IMR-90 (cell line): ENCODE data around the gene PIP5K1A. TPM values are rescaled to one million over a fixed set of nuclear protein-coding genes. Genes with fewer than 3 reads are reported as not detected.

Source experiments
- ATAC-seq: fragments of 200-7000 bp; cut with Tn5 transposase; 2 replicates; pipeline ENCODE4 v1.9.1; 2020; ENCODE audit warnings: low read depth, mild to moderate bottlenecking, moderate library complexity
- BruUV-seq: library from RNA; stranded (reverse); fragments of 400-500 nt; replicated peaks from 2 replicates; lab custom pipeline; 2021; lab: Mats Ljungman, UMichigan
- CTCF ChIA-PET: fragments of 300-600 bp; formaldehyde crosslinking; extraction: SDS; loops from one replicate; lab custom pipeline; 2021; ENCODE audit warnings: antibody characterized with exemption; lab: Yijun Ruan, JAX
- POLR2A ChIA-PET: fragments of 300-600 bp; sonication (Branson Sonifier 250); formaldehyde crosslinking; loops from one replicate; lab custom pipeline; 2022; ENCODE audit warnings: antibody characterized with exemption; ENCODE audit not compliant: unreplicated experiment; lab: Charles Lee
- DNase-seq: peaks from one replicate; pipeline ENCODE4 v3.0.0; 2013
- H2AFZ ChIP-seq: replicated peaks from 2 replicates; pipeline ENCODE3; 2013; ENCODE audit warnings: low read length, mild to moderate bottlenecking; ENCODE audit not compliant: poor library complexity
- H2AK5ac ChIP-seq: 2 replicates; pipeline ENCODE4 v1.6.1; 2013; ENCODE audit warnings: low read depth, low read length, inconsistent platforms
- H2AK9ac ChIP-seq: replicated peaks from 2 replicates; pipeline ENCODE3; 2013; ENCODE audit warnings: mild to moderate bottlenecking, low read depth, low read length, moderate library complexity; ENCODE audit not compliant: poor library complexity
- H2BK120ac ChIP-seq: 2 replicates; pipeline ENCODE4 v1.6.1; 2013; ENCODE audit warnings: low read depth, low read length, inconsistent platforms
- H2BK15ac ChIP-seq: 3 replicates; pipeline ENCODE4 v1.6.1; 2013; ENCODE audit warnings: low read depth, low read length, inconsistent platforms
- H2BK20ac ChIP-seq: 2 replicates; pipeline ENCODE4 v1.6.1; 2013; ENCODE audit warnings: low read depth, mild to moderate bottlenecking, inconsistent platforms, low read length, moderate library complexity
- H2BK5ac ChIP-seq: 2 replicates; pipeline ENCODE4 v1.6.1; 2013; ENCODE audit warnings: mild to moderate bottlenecking, low read depth, low read length, inconsistent platforms; ENCODE audit not compliant: poor library complexity, severe bottlenecking
- H3K14ac ChIP-seq: replicated peaks from 2 replicates; pipeline ENCODE4 v1.6.1; 2013; ENCODE audit warnings: low read depth, low read length, inconsistent platforms
- H3K18ac ChIP-seq: 2 replicates; pipeline ENCODE4 v1.6.1; 2013; ENCODE audit warnings: low read depth, low read length, control low read depth
- H3K23ac ChIP-seq: 2 replicates; pipeline ENCODE4 v1.6.1; 2013; ENCODE audit warnings: low read depth, low read length, inconsistent platforms
- H3K27ac ChIP-seq: 2 replicates; pipeline ENCODE4 v1.5.1; 2013; ENCODE audit warnings: mild to moderate bottlenecking, control low read depth, low read length; ENCODE audit not compliant: insufficient read depth
- H3K27me3 ChIP-seq: 2 replicates; pipeline ENCODE4 v1.6.1; 2013; ENCODE audit warnings: low read length; ENCODE audit not compliant: control insufficient read depth, insufficient read depth
- H3K36me3 ChIP-seq: 2 replicates; pipeline ENCODE4 v1.6.1; 2013; ENCODE audit warnings: low read length, mixed read lengths; ENCODE audit not compliant: control insufficient read depth, insufficient read depth
- H3K4ac ChIP-seq: 2 replicates; pipeline ENCODE4 v1.6.1; 2013; ENCODE audit warnings: low read depth, low read length, inconsistent platforms
- H3K4me1 ChIP-seq: 2 replicates; pipeline ENCODE4 v1.6.1; 2013; ENCODE audit warnings: low read length, mixed read lengths; ENCODE audit not compliant: control insufficient read depth, insufficient read depth
- H3K4me2 ChIP-seq: 2 replicates; pipeline ENCODE4 v1.6.1; 2013; ENCODE audit warnings: low read depth, mild to moderate bottlenecking, control low read depth, low read length, moderate library complexity
- H3K4me3 ChIP-seq: 2 replicates; pipeline ENCODE4 v1.5.1; 2013; ENCODE audit warnings: low read depth, mild to moderate bottlenecking, control low read depth, low read length, moderate library complexity; ENCODE audit not compliant: insufficient read depth
- H3K56ac ChIP-seq: 2 replicates; pipeline ENCODE4 v1.6.1; 2013; ENCODE audit warnings: low read length, inconsistent platforms; ENCODE audit not compliant: insufficient read depth; ENCODE audit errors: extremely low read depth
- H3K79me1 ChIP-seq, 2 experiments: 2 replicates each; pipeline ENCODE4 v1.6.1; 2013; ENCODE audit warnings: low read length in 2 of 2, inconsistent platforms in 1 of 2, low read depth in 1 of 2
- H3K9ac ChIP-seq: 2 replicates; pipeline ENCODE4 v1.6.1; 2013; ENCODE audit warnings: low read depth, low read length, control low read depth
- H3K9me1 ChIP-seq: 2 replicates; pipeline ENCODE4 v1.6.1; 2013; ENCODE audit warnings: low read length, inconsistent platforms; ENCODE audit not compliant: insufficient read depth
- H3K9me3 ChIP-seq: 2 replicates; pipeline ENCODE4 v1.6.1; 2013; ENCODE audit warnings: low read length; ENCODE audit not compliant: control insufficient read depth, insufficient read depth
- H4K20me1 ChIP-seq: 2 replicates; pipeline ENCODE4 v1.6.1; 2013; ENCODE audit warnings: low read length, inconsistent platforms; ENCODE audit not compliant: insufficient read depth
- H4K5ac ChIP-seq: 2 replicates; pipeline ENCODE4 v1.6.1; 2013; ENCODE audit warnings: mild to moderate bottlenecking, low read depth, low read length, control low read depth
- H4K8ac ChIP-seq, 2 experiments: 2 replicates each; pipeline ENCODE4 v1.6.1; 2013; ENCODE audit warnings: low read depth in 2 of 2, low read length in 2 of 2, control low read depth in 1 of 2, inconsistent platforms in 1 of 2
- H4K91ac ChIP-seq: 2 replicates; pipeline ENCODE4 v1.6.1; 2013; ENCODE audit warnings: low read depth, low read length, inconsistent platforms; ENCODE audit not compliant: insufficient read depth
- BHLHE40 ChIP-seq: fragments of 150-350 bp; IDR thresholded peaks from 2 replicates; pipeline ENCODE4 v1.6.1; 2016; ENCODE audit warnings: mild to moderate bottlenecking, low read depth, low read length
- CEBPB ChIP-seq: IDR thresholded peaks from 2 replicates; pipeline ENCODE4 v1.6.1; 2012; ENCODE audit warnings: low read depth, low read length, improper control_type of control experiment
- CHD1 ChIP-seq: IDR thresholded peaks from 2 replicates; pipeline ENCODE4 v1.6.1; 2012; ENCODE audit warnings: low read depth, low read length, improper control_type of control experiment
- MAFK ChIP-seq: IDR thresholded peaks from 2 replicates; pipeline ENCODE4 v1.6.1; 2012; ENCODE audit warnings: low read depth, low read length, improper control_type of control experiment
- MXI1 ChIP-seq: IDR thresholded peaks from 2 replicates; pipeline ENCODE4 v1.6.1; 2012; ENCODE audit warnings: low read depth, mild to moderate bottlenecking, low read length, moderate library complexity, borderline replicate concordance
- POLR2A ChIP-seq: IDR thresholded peaks from 2 replicates; pipeline ENCODE4 v1.6.1; 2012; ENCODE audit warnings: mild to moderate bottlenecking, low read depth, low read length
- RAD21 ChIP-seq: IDR thresholded peaks from 2 replicates; pipeline ENCODE4 v1.6.1; 2012; ENCODE audit warnings: low read length, improper control_type of control experiment
- RCOR1 ChIP-seq: IDR thresholded peaks from 2 replicates; pipeline ENCODE4 v1.6.1; 2012; ENCODE audit warnings: mild to moderate bottlenecking, low read length, improper control_type of control experiment; ENCODE audit not compliant: insufficient replicate concordance
- RFX5 ChIP-seq: IDR thresholded peaks from 2 replicates; pipeline ENCODE4 v1.8.0; 2012; ENCODE audit warnings: low read depth, mild to moderate bottlenecking, low read length, moderate library complexity
- SMC3 ChIP-seq: fragments of 150-350 bp; IDR thresholded peaks from 2 replicates; pipeline ENCODE4 v1.6.1; 2016; ENCODE audit warnings: low read depth, mild to moderate bottlenecking, antibody characterized with exemption, low read length, moderate library complexity
- USF2 ChIP-seq: fragments of 150-350 bp; IDR thresholded peaks from 2 replicates; pipeline ENCODE4 v1.6.1; 2017; ENCODE audit warnings: mild to moderate bottlenecking, antibody characterized with exemption, low read length, low read depth
- WGBS, 2 experiments: methylation state at CpG; one replicate each; pipeline versions ENCODE4 v1.1.5 to v1.1.7; 2013; ENCODE audit warnings: missing lambda C conversion rate in 2 of 2; ENCODE audit not compliant: insufficient read length in 1 of 2; ENCODE audit errors: extremely low coverage in 2 of 2; 5-methylcytosine and 5-hydroxymethylcytosine counted together
- dilution Hi-C: fragments of 300-500 bp; cut with HindIII; formaldehyde crosslinking; loops from one replicate; pipeline ENCODE4 v1.14.3; 2018; ENCODE audit warnings: low sequenced_read_pairs; ENCODE audit not compliant: unreplicated experiment
- in situ Hi-C: fragments of 300-500 bp; cut with MboI; formaldehyde crosslinking; loops from 3 replicates; pipeline ENCODE4 v1.14.3; 2019; ENCODE audit warnings: low sequenced_read_pairs, inconsistent platforms, mixed read lengths
- intact Hi-C: fragments of 100-400 bp; cut with micrococcal nuclease; formaldehyde crosslinking; loops from 2 replicates; pipeline ENCODE4 v1.10.0; 2022
- polyA plus RNA-seq, 3 experiments: library from polyadenylated mRNA; depleted of rRNA; stranded (reverse); fragments of >200 nt; gene quantifications; 2 replicates each; pipeline ENCODE4 v1.2.3, GENCODE V29; 2012; ENCODE audit warnings: low replicate concordance in 1 of 3
- total RNA-seq: library from RNA; depleted of rRNA; stranded (reverse); fragments of >200 nt; gene quantifications from 2 replicates; pipeline ENCODE4 v1.2.3, GENCODE V29; 2012
- TF ChIP-seq, protein P1 (sequence below): fragments of 150-350 bp; IDR thresholded peaks from 2 replicates; pipeline ENCODE4 v1.6.1; 2016; ENCODE audit warnings: low read depth, mild to moderate bottlenecking, low read length, moderate library complexity, borderline replicate concordance
- TF ChIP-seq, protein P2 (sequence below): conservative IDR thresholded peaks from 2 replicates; pipeline ENCODE4 v1.5.1; 2012; ENCODE audit warnings: mild to moderate bottlenecking, low read depth, low read length, improper control_type of control experiment

The PIP5K1A gene
- total and polyA plus RNA-seq, 2 of the 4 experiments (the other 2 are of a cell fraction), result 59.1 to 105 TPM

GRCh38 chr1:151284013-151284577 lies 85.7 kb downstream of the PIP5K1A start:
- H3K4ac ChIP-seq, result no peak overlapping the region
- no peak overlapping the region for H3K27ac ChIP-seq
- WGBS, 2 experiments, result 25% methylated on average over 1 of the region's 2 CpGs; no CpG with 5 or more reads in 1 of the 2 experiments
- no peaks in the 10 kb centered on the region for H3K9me1 ChIP-seq
- H3K9me3 ChIP-seq, result no peaks in the 10 kb centered on the region
- no peak for ATAC-seq
- H2BK120ac ChIP-seq, result no peak overlapping the region
- H3K79me1 ChIP-seq, result peaks cover 13 to 65% of the 10 kb centered on the region in 2 experiments
- peak overlapping the region; percentile 52; the same call in 1 of the 2 replicates for H3K23ac ChIP-seq
- H3K14ac ChIP-seq, result 0 out of 2 replicates have a peak overlapping the region, but pooled peaks have one; percentile 16
- H2BK5ac ChIP-seq, result no peak overlapping the region
- no peak overlapping the region for H2AFZ ChIP-seq
- H3K9ac ChIP-seq, result peak overlapping the region; percentile 11; the same call in 1 of the 2 replicates
- no peak overlapping the region for H4K5ac ChIP-seq
- in situ Hi-C loops (no loop called here), intact Hi-C loops (no loop called here), dilution Hi-C loops (no loop called here)
- H3K27me3 ChIP-seq, result no peaks in the 10 kb centered on the region
- H4K91ac ChIP-seq, result no peak overlapping the region
- BruUV-seq, result no TSS peak
- DNase-seq, result no peak
- POLR2A ChIA-PET, result interaction anchor here (0.5 kb wide), 1 partner anchor 225 kb away, joined by 3 read pairs; no protein-coding TSS in a partner anchor
- peaks cover 33% of the 10 kb centered on the region for H4K20me1 ChIP-seq
- H3K36me3 ChIP-seq, result peaks cover 34% of the 10 kb centered on the region
- H3K4me3 ChIP-seq, result no peak overlapping the region
- peak overlapping the region; percentile 86 for H2AK9ac ChIP-seq
- peaks cover 5% of the 10 kb centered on the region; the same call in 1 of the 2 replicates for H3K4me1 ChIP-seq
- no peak overlapping the region for H2BK20ac ChIP-seq
- CTCF ChIA-PET, result interaction anchor here (0.6 kb wide), 1 partner anchor 117 kb away, joined by 3 read pairs; no protein-coding TSS in a partner anchor
- H2BK15ac ChIP-seq, result no peak overlapping the region
- peak overlapping the region; percentile 39; the same call in 1 of the 2 replicates for H2AK5ac ChIP-seq
- H3K4me2 ChIP-seq, result peak overlapping the region; percentile 60; the same call in 1 of the 2 replicates
- H3K18ac ChIP-seq, result no peak overlapping the region
- no peak overlapping the region for H4K8ac ChIP-seq
- TF ChIP-seq MXI1 (no peak), RFX5 (no peak), BHLHE40 (no peak), USF2 (no peak), RAD21 (no peak), RCOR1 (no peak), SMC3 (no peak), CEBPB (no peak), CHD1 (no peak), POLR2A (no peak), MAFK (no peak)
- TF ChIP-seq, protein P1, sequence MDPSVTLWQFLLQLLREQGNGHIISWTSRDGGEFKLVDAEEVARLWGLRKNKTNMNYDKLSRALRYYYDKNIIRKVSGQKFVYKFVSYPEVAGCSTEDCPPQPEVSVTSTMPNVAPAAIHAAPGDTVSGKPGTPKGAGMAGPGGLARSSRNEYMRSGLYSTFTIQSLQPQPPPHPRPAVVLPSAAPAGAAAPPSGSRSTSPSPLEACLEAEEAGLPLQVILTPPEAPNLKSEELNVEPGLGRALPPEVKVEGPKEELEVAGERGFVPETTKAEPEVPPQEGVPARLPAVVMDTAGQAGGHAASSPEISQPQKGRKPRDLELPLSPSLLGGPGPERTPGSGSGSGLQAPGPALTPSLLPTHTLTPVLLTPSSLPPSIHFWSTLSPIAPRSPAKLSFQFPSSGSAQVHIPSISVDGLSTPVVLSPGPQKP, result no peak
- TF ChIP-seq, protein P2, sequence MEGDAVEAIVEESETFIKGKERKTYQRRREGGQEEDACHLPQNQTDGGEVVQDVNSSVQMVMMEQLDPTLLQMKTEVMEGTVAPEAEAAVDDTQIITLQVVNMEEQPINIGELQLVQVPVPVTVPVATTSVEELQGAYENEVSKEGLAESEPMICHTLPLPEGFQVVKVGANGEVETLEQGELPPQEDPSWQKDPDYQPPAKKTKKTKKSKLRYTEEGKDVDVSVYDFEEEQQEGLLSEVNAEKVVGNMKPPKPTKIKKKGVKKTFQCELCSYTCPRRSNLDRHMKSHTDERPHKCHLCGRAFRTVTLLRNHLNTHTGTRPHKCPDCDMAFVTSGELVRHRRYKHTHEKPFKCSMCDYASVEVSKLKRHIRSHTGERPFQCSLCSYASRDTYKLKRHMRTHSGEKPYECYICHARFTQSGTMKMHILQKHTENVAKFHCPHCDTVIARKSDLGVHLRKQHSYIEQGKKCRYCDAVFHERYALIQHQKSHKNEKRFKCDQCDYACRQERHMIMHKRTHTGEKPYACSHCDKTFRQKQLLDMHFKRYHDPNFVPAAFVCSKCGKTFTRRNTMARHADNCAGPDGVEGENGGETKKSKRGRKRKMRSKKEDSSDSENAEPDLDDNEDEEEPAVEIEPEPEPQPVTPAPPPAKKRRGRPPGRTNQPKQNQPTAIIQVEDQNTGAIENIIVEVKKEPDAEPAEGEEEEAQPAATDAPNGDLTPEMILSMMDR, result no peak
- no peak overlapping the region; the same call in 1 of the 2 replicates for H3K56ac ChIP-seq
